H9 (cell line): Measurements from ENCODE around the gene UGT1A8. TPM values are rescaled to one million over a fixed set of nuclear protein-coding genes. Genes with fewer than 3 reads are reported as not detected.

Experiments
- DNase-seq: peaks from one replicate; pipeline ENCODE4 v3.0.0-alpha.2; 2017
- H2AFZ ChIP-seq: one replicate; pipeline ENCODE4 v1.6.1; 2013; ENCODE audit warnings: mild to moderate bottlenecking, low read length, control low read depth, moderate library complexity
- H2AK5ac ChIP-seq: 2 replicates; pipeline ENCODE4 v1.6.1; 2013; ENCODE audit warnings: low read length, control low read depth, mixed read lengths; ENCODE audit not compliant: insufficient read length
- H2BK120ac ChIP-seq: one replicate; pipeline ENCODE4 v1.6.1; 2013; ENCODE audit warnings: low read depth, mild to moderate bottlenecking, low read length, control low read depth, inconsistent platforms; ENCODE audit not compliant: poor library complexity, severe bottlenecking
- H2BK12ac ChIP-seq: 2 replicates; pipeline ENCODE4 v1.6.1; 2013; ENCODE audit warnings: low read length, control low read depth, mixed read lengths, low read depth; ENCODE audit not compliant: insufficient read length
- H2BK15ac ChIP-seq: 2 replicates; pipeline ENCODE4 v1.6.1; 2013; ENCODE audit warnings: low read depth, low read length, control low read depth
- H2BK20ac ChIP-seq: one replicate; pipeline ENCODE4 v1.6.1; 2013; ENCODE audit warnings: low read depth, mild to moderate bottlenecking, low read length, control low read depth, inconsistent platforms; ENCODE audit not compliant: poor library complexity, severe bottlenecking
- H2BK5ac ChIP-seq: 2 replicates; pipeline ENCODE4 v1.6.1; 2013; ENCODE audit warnings: low read length, control low read depth, mixed read lengths; ENCODE audit not compliant: insufficient read length
- H3K14ac ChIP-seq: 2 replicates; pipeline ENCODE4 v1.6.1; 2013; ENCODE audit warnings: low read length, control low read depth; ENCODE audit not compliant: insufficient read depth
- H3K18ac ChIP-seq: 2 replicates; pipeline ENCODE4 v1.6.1; 2013; ENCODE audit warnings: low read depth, mild to moderate bottlenecking, mixed read lengths, low read length, control low read depth; ENCODE audit not compliant: insufficient read length
- H3K23ac ChIP-seq: 2 replicates; pipeline ENCODE4 v1.6.1; 2013; ENCODE audit warnings: low read length, control low read depth, mixed read lengths, low read depth; ENCODE audit not compliant: insufficient read length
- H3K23me2 ChIP-seq: 2 replicates; pipeline ENCODE4 v1.6.1; 2013; ENCODE audit warnings: low read depth, mild to moderate bottlenecking, mixed read lengths, low read length, control low read depth; ENCODE audit not compliant: insufficient read length, poor library complexity, severe bottlenecking
- H3K27ac ChIP-seq: 2 replicates; pipeline ENCODE4 v1.5.1; 2013; ENCODE audit warnings: low read length, control low read depth, mixed read lengths, low read depth; ENCODE audit not compliant: insufficient read length
- H3K27me3 ChIP-seq: 2 replicates; pipeline ENCODE4 v1.6.1; 2013; ENCODE audit warnings: low read length, control low read depth, inconsistent platforms; ENCODE audit not compliant: insufficient read depth
- H3K4ac ChIP-seq: 2 replicates; pipeline ENCODE4 v1.6.1; 2013; ENCODE audit warnings: low read depth, mild to moderate bottlenecking, control low read depth, inconsistent platforms, low read length, moderate library complexity
- H3K4me1 ChIP-seq: 2 replicates; pipeline ENCODE4 v1.6.1; 2013; ENCODE audit warnings: low read length, control low read depth, inconsistent platforms; ENCODE audit not compliant: insufficient read depth
- H3K4me2 ChIP-seq: 2 replicates; pipeline ENCODE4 v1.6.1; 2013; ENCODE audit warnings: low read length, control low read depth, mixed read lengths; ENCODE audit not compliant: insufficient read length, insufficient read depth
- H3K56ac ChIP-seq: 2 replicates; pipeline ENCODE4 v1.6.1; 2013; ENCODE audit warnings: low read depth, mild to moderate bottlenecking, mixed read lengths, low read length, control low read depth; ENCODE audit not compliant: insufficient read length
- H3K79me1 ChIP-seq: 2 replicates; pipeline ENCODE4 v1.6.1; 2013; ENCODE audit warnings: low read depth, mild to moderate bottlenecking, moderate library complexity, low read length, control low read depth, inconsistent platforms; ENCODE audit not compliant: insufficient read depth, poor library complexity, severe bottlenecking
- H3K79me2 ChIP-seq: 2 replicates; pipeline ENCODE4 v1.6.1; 2013; ENCODE audit warnings: low read length, control low read depth, inconsistent platforms; ENCODE audit not compliant: insufficient read depth
- H3K9ac ChIP-seq: 2 replicates; pipeline ENCODE4 v1.6.1; 2013; ENCODE audit warnings: low read length, control low read depth, mixed read lengths; ENCODE audit not compliant: insufficient read length; ENCODE audit errors: extremely low read depth
- H3K9me3 ChIP-seq: one replicate; pipeline ENCODE4 v1.6.1; 2013; ENCODE audit warnings: low read depth, low read length, inconsistent platforms; ENCODE audit not compliant: control insufficient read depth
- H3T11ph ChIP-seq: one replicate; pipeline ENCODE4 v1.6.1; 2013; ENCODE audit warnings: mild to moderate bottlenecking, low read length, control low read depth, inconsistent platforms
- H4K20me1 ChIP-seq: one replicate; pipeline ENCODE4 v1.6.1; 2013; ENCODE audit not compliant: control insufficient read depth, insufficient read length, insufficient read depth
- H4K5ac ChIP-seq: 2 replicates; pipeline ENCODE4 v1.6.1; 2013; ENCODE audit warnings: low read depth, mild to moderate bottlenecking, mixed read lengths, low read length, control low read depth; ENCODE audit not compliant: insufficient read length
- H4K8ac ChIP-seq: replicated peaks from 2 replicates; pipeline ENCODE4 v1.6.1; 2013; ENCODE audit warnings: low read length, control low read depth, mixed read lengths, low read depth; ENCODE audit not compliant: insufficient read length
- H4K91ac ChIP-seq: 2 replicates; pipeline ENCODE4 v1.6.1; 2013; ENCODE audit warnings: low read depth, mild to moderate bottlenecking, moderate library complexity, mixed read lengths, low read length, control low read depth; ENCODE audit not compliant: insufficient read length
- H3K27ac Mint-ChIP-seq, 3 experiments: 2 replicates in 2 of 3; 3 replicates in 1 of 3; pipeline ENCODE4 v1.8.0; 2020 to 2021; ENCODE audit warnings: mixed read lengths in 3 of 3, mild to moderate bottlenecking in 1 of 3, moderate library complexity in 1 of 3
- H3K27me3 Mint-ChIP-seq: 2 replicates; pipeline ENCODE4 v1.8.0; 2021; ENCODE audit warnings: low read depth, mild to moderate bottlenecking, moderate library complexity, mixed read lengths
- H3K36me3 Mint-ChIP-seq, 3 experiments: 2 replicates in 2 of 3; 3 replicates in 1 of 3; pipeline ENCODE4 v1.8.0; 2020 to 2021; ENCODE audit warnings: low read depth in 3 of 3, mixed read lengths in 3 of 3; ENCODE audit not compliant: insufficient read depth in 1 of 3
- H3K4me1 Mint-ChIP-seq, 2 experiments: 2 replicates each; pipeline ENCODE4 v1.8.0; 2020; ENCODE audit warnings: mixed read lengths in 2 of 2
- H3K4me3 Mint-ChIP-seq, 2 experiments: 2 replicates in 1 of 2; 3 replicates in 1 of 2; pipeline ENCODE4 v1.8.0; 2020 to 2021; ENCODE audit warnings: mild to moderate bottlenecking in 2 of 2, mixed read lengths in 2 of 2, moderate library complexity in 1 of 2
- H3K9me3 Mint-ChIP-seq, 2 experiments: 2 replicates in 1 of 2; 3 replicates in 1 of 2; pipeline ENCODE4 v1.8.0; 2020; ENCODE audit warnings: mild to moderate bottlenecking in 2 of 2, mixed read lengths in 2 of 2, moderate library complexity in 1 of 2
- WGBS: extraction: QIAGEN DNeasy Blood & Tissue Kit; methylation state at CpG from one replicate; pipeline ENCODE4 v1.1.7; 2013; ENCODE audit warnings: missing lambda C conversion rate, low lambda C conversion rate, mixed read lengths; ENCODE audit not compliant: insufficient read length; ENCODE audit errors: extremely low coverage; 5-methylcytosine and 5-hydroxymethylcytosine counted together
- total RNA-seq: library from RNA; stranded (reverse); gene quantifications from 2 replicates; pipeline ENCODE4 v1.2.1, GENCODE V29; 2021
- TF ChIP-seq, protein P1 (sequence below): fragments of 200-600 bp; sonication (generic); conservative IDR thresholded peaks from 3 replicates; pipeline ENCODE4 v1.8.0; 2021; ENCODE audit warnings: antibody characterized with exemption, mild to moderate bottlenecking

The UGT1A8 gene
- total RNA-seq, 1 experiment from 2014 or later = not detected

DNA sequence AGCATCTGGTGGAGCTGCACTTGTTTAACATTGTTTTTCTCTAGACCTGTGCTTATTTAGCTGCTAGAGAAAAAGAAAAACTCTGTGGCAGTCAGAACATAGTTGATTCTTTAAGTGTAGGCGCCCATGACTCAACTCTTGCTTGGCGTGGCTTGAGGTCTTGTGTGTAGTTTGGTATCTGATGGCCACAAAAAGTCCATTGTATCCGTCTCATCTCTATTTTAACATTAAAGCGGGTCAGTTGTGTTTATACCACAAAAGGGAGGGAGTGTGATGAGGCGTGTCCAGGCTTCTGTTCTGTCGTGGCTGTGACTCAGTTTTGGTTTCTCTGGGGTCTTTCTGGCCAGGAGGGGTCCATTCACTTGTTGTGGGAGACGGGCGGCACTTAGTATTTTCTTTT, 24.2 kb upstream of the UGT1A8 start:
- no peak for DNase-seq
- Histone ChIP-seq H2BK12ac (no peak overlapping the region), H3K79me1 (no peaks in the 10 kb centered on the region), H4K8ac (no peak overlapping the region), H3K4me2 (no peak overlapping the region), H2BK20ac (no peak overlapping the region), H4K20me1 (no peaks in the 10 kb centered on the region), H2BK15ac (no peak overlapping the region), H3K4ac (no peak overlapping the region), H3K56ac (no peak overlapping the region), H2AFZ (no peak overlapping the region), H2BK5ac (no peak overlapping the region), H3K9me3 (no peaks in the 10 kb centered on the region), H3K4me1 (no peaks in the 10 kb centered on the region), H3K27ac (no peak overlapping the region), H3K18ac (no peak overlapping the region), H4K5ac (no peak overlapping the region), H3K27me3 (no peaks in the 10 kb centered on the region), H3K79me2 (no peaks in the 10 kb centered on the region), H3K14ac (no peak overlapping the region), H2BK120ac (no peak overlapping the region), H4K91ac (no peak overlapping the region), H2AK5ac (no peak overlapping the region), H3K23ac (no peak overlapping the region), H3K9ac (no peak overlapping the region), H3K23me2 (no peaks in the 10 kb centered on the region), H3T11ph (no peak overlapping the region)
- TF ChIP-seq, protein P1, sequence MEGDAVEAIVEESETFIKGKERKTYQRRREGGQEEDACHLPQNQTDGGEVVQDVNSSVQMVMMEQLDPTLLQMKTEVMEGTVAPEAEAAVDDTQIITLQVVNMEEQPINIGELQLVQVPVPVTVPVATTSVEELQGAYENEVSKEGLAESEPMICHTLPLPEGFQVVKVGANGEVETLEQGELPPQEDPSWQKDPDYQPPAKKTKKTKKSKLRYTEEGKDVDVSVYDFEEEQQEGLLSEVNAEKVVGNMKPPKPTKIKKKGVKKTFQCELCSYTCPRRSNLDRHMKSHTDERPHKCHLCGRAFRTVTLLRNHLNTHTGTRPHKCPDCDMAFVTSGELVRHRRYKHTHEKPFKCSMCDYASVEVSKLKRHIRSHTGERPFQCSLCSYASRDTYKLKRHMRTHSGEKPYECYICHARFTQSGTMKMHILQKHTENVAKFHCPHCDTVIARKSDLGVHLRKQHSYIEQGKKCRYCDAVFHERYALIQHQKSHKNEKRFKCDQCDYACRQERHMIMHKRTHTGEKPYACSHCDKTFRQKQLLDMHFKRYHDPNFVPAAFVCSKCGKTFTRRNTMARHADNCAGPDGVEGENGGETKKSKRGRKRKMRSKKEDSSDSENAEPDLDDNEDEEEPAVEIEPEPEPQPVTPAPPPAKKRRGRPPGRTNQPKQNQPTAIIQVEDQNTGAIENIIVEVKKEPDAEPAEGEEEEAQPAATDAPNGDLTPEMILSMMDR = no peak
- WGBS = no CpG with 5 or more reads among the region's 8 CpGs
- Mint-ChIP-seq H3K27ac (no peak overlapping the region), H3K4me3 (no peak overlapping the region), H3K9me3 (peaks cover 5 to 15% of the 10 kb centered on the region in 2 experiments; a peak in 4 of 5 replicates), H3K27me3 (no peaks in the 10 kb centered on the region), H3K36me3 (no peaks in the 10 kb centered on the region; a peak in 1 of 7 replicates), H3K4me1 (no peaks in the 10 kb centered on the region)
